ENCODE results near the gene RPP21.

DNA sequence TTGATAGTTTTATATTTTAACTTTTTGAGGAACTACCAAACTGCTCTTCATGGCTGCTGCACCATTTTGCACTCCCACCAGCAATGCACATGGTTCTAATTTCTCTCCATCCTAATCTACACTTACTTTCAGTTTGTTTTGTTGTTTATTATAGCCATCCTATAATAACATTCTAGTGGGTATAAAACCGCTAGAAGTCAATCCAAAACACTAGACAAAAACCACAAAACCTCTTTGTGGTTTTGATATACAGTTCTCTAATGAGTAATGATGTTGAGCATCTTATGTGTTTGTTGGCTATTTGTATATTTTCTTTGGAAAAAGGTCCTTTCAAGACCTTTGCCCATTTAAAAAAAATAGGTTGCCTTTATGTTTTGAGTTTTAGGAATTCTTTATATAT, 5.6 kb downstream of the RPP21 start:
- TF ChIP-seq CTCF (conservative IDR thresholded peaks at IDR 0.05; ENCODE audit: low read length) (no peak), EZH2phosphoT487 (IDR thresholded peaks at IDR 0.05; ENCODE audit: borderline replicate concordance, low read depth, low read length) (no peak)
